ENCODE measurements around the gene MYLK.

The MYLK gene

DNA sequence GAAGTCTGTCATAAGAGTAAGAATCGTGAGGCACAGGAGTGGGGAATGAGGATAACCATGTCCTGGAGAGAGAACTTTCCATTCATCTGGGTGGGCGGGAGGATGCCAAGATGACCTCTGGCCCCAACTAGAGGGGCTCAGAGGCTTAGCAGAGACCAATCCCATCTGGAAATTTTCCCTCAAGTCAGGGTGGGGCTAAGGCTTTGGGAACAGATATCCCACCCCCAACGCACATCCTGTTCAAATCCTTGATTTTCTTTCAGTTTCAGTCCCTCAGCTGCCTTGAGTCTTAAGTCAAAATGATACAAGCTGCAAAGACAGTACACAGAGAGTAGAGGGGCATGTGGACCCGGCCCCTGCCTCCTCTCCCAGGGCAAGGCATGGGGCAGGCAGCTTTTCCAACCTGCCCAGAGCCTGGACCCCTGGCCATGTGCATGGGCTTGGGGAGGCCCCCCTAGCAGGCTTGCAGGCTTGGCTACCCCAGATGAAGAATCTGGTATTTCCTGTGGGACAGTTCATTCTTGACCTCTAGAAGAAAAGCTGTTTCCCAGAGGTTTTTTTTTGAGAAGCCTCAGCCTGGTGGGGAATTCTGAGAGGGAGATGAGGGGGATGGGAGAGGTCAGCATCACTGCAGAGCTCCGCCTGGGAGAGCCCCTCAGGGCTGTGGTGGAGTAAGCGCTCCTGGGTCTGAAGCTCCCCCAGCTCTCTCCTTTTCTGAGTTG is 189.6 kb downstream of the MYLK start:
- H3K4me3 ChIP-seq (ENCODE audit: low read depth, low read length): no peak overlapping the region
- DNase-seq (ENCODE audit: low read depth): no peak
- TF ChIP-seq CTCF (IDR thresholded peaks at IDR 0.05; ENCODE audit: insufficient read depth, low read depth, low read length, missing control alignments): no peak

- DNase-seq (ENCODE audit: low read depth): no peak
- TF ChIP-seq CTCF (IDR thresholded peaks at IDR 0.05; ENCODE audit: insufficient read depth, low read depth, low read length, missing control alignments): no peak
- H3K4me3 ChIP-seq (ENCODE audit: low read depth, low read length): no peak overlapping the region
Observed at GRCh38 chr3:123693584-123694190, 190.4 kb downstream of the MYLK start.

GRCh38 chr3:123692671-123693070 is 191.5 kb downstream of the MYLK start:
- TF ChIP-seq CTCF (IDR thresholded peaks at IDR 0.05; ENCODE audit: insufficient read depth, low read depth, low read length, missing control alignments): no peak
- no peak for DNase-seq (ENCODE audit: low read depth)
- no peak overlapping the region for H3K4me3 ChIP-seq (ENCODE audit: low read depth, low read length)

- no peak for TF ChIP-seq CTCF (IDR thresholded peaks at IDR 0.05; ENCODE audit: insufficient read depth, low read depth, low read length, missing control alignments)
- no peak overlapping the region for H3K4me3 ChIP-seq (ENCODE audit: low read depth, low read length)
- no peak for DNase-seq (ENCODE audit: low read depth)
Observed at GRCh38 chr3:123692041-123692440, 192.1 kb downstream of the MYLK start.

GRCh38 chr3:123689831-123690230 is 194.3 kb downstream of the MYLK start:
- no peak overlapping the region for H3K4me3 ChIP-seq (ENCODE audit: low read depth, low read length)
- no peak for DNase-seq (ENCODE audit: low read depth)
- TF ChIP-seq CTCF (IDR thresholded peaks at IDR 0.05; ENCODE audit: insufficient read depth, low read depth, low read length, missing control alignments): no peak

DNA sequence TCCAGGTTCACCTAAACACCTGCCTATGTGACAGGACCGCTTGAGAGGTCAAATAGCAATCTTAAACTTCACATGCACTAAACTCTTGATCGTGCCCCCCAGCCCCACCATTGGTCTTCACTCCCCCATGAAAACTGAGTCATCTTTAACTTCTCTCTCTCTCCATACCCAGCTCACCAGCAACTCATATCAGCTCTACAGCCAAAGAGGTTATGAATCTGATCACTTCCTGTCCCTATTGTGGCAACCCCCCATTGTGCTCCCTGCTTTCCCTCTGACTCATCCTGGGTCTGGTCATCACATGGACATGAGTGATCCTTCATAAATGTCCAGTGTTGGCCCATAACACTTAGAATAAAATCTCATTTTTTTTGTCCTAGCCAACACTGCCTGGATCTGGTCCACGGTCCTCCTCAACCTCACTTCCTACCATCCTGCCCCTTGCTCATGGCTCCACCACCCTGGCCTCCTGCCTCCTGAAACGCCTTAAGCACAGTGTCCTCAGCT is 195.8 kb downstream of the MYLK start:
- DNase-seq (ENCODE audit: low read depth): peak; percentile 27
- no peak for TF ChIP-seq CTCF (IDR thresholded peaks at IDR 0.05; ENCODE audit: insufficient read depth, low read depth, low read length, missing control alignments)
- H3K4me3 ChIP-seq (ENCODE audit: low read depth, low read length): no peak overlapping the region

Data from GM12865 (cell line).